ENCODE measurements around the gene AP2S1.

DNA sequence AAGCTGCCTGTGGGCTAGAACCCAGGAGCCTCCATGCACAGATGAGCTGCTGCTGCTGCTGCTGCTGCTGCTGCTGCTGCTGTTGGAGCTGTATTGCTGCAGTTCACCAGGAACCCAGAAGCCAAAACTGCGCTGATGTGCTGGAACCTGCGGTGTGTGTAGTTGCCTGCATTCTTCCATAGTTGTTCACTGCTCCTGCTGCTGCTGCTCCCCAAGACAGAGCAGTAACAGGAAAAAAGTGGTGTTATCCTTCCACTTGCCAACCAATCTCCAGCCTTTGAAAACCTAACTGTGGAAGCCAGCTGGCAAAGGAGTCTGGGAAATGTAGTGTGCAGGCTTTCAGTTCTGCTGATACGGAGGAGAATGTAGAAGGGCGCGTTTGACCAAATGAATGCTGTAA, 48.1 kb upstream of the AP2S1 start:
- TF ChIP-seq, protein P1, sequence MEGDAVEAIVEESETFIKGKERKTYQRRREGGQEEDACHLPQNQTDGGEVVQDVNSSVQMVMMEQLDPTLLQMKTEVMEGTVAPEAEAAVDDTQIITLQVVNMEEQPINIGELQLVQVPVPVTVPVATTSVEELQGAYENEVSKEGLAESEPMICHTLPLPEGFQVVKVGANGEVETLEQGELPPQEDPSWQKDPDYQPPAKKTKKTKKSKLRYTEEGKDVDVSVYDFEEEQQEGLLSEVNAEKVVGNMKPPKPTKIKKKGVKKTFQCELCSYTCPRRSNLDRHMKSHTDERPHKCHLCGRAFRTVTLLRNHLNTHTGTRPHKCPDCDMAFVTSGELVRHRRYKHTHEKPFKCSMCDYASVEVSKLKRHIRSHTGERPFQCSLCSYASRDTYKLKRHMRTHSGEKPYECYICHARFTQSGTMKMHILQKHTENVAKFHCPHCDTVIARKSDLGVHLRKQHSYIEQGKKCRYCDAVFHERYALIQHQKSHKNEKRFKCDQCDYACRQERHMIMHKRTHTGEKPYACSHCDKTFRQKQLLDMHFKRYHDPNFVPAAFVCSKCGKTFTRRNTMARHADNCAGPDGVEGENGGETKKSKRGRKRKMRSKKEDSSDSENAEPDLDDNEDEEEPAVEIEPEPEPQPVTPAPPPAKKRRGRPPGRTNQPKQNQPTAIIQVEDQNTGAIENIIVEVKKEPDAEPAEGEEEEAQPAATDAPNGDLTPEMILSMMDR (IDR thresholded peaks at IDR 0.05; ENCODE audit: low read depth, low read length, poor library complexity, severe bottlenecking) = no peak
- no peak for TF ChIP-seq EZH2phosphoT487 (IDR thresholded peaks at IDR 0.05; ENCODE audit: borderline replicate concordance, low read length)

All from DOHH2 (cell line).